H1 (cell line): ENCODE measurements around the gene FBXO11. TPM values are rescaled to one million over a fixed set of nuclear protein-coding genes. Genes with fewer than 3 reads are reported as not detected.

Experiments used
- ATF3 ChIP-seq: IDR thresholded peaks from 2 replicates; pipeline ENCODE4 v1.6.1; 2011; ENCODE audit warnings: low read depth, mild to moderate bottlenecking, low read length; ENCODE audit not compliant: insufficient read depth
- BRCA1 ChIP-seq: IDR thresholded peaks from 2 replicates; pipeline ENCODE4 v1.6.1; 2012; ENCODE audit warnings: low read depth, low read length, improper control_type of control experiment
- CHD7 ChIP-seq: fragments of 300-600 bp; sonication (generic); IDR thresholded peaks from 2 replicates; pipeline ENCODE4 v1.7.1; 2012; ENCODE audit warnings: low read length, moderate library complexity, mild to moderate bottlenecking, inconsistent platforms; ENCODE audit not compliant: insufficient replicate concordance
- EGR1 ChIP-seq: IDR thresholded peaks from 2 replicates; pipeline ENCODE4 v1.6.1; 2011; ENCODE audit warnings: low read depth, low read length, borderline replicate concordance
- EP300 ChIP-seq, 2 experiments: IDR thresholded peaks; 1 replicate in 1 of 2; 2 replicates in 1 of 2; pipeline ENCODE4 v1.6.1; 2011 to 2012; ENCODE audit warnings: low read depth in 2 of 2, low read length in 2 of 2, mild to moderate bottlenecking in 2 of 2, borderline replicate concordance in 1 of 2, inconsistent platforms in 1 of 2, moderate library complexity in 1 of 2
- RXRA ChIP-seq: IDR thresholded peaks from 2 replicates; pipeline ENCODE4 v1.6.1; 2011; ENCODE audit warnings: low read depth, mild to moderate bottlenecking, low read length, moderate library complexity; ENCODE audit not compliant: insufficient read depth
- SAP30 ChIP-seq: fragments of 300-600 bp; sonication (generic); IDR thresholded peaks from 2 replicates; pipeline ENCODE4 v1.7.1; 2012; ENCODE audit warnings: low read length, moderate library complexity, mild to moderate bottlenecking, inconsistent platforms; ENCODE audit not compliant: insufficient read depth, insufficient replicate concordance
- SP1 ChIP-seq: IDR thresholded peaks from 2 replicates; pipeline ENCODE4 v1.6.1; 2011; ENCODE audit warnings: low read depth, low read length
- SP4 ChIP-seq: IDR thresholded peaks from 2 replicates; pipeline ENCODE4 v1.6.1; 2012; ENCODE audit warnings: low read length, inconsistent platforms
- polyA plus RNA-seq, 7 experiments: library from polyadenylated mRNA; depleted of rRNA in 3 of 7; stranded (reverse) in 5 of 7; unstranded in 2 of 7; fragments of >200 nt in 5 of 7; fragments of 200-250 nt in 2 of 7; gene quantifications; 1 replicate in 5 of 7; 2 replicates in 1 of 7; 4 replicates in 1 of 7; pipeline versions ENCODE4 v1.2.1 to v1.2.3, GENCODE V29; 2011 to 2013; ENCODE audit warnings: missing spikeins in 2 of 7, mixed read lengths in 2 of 7
- total RNA-seq: library from RNA; stranded (reverse); fragmentation: NEBNext Ultra II Directional; extraction: Animal tissue kit (Norgen Biotek cat#: 25700); gene quantifications from 2 replicates; pipeline ENCODE4 v1.2.1, GENCODE V29; 2021

FBXO11 gene
- total and polyA plus RNA-seq, 2 of the 8 experiments (the other 6 are each of a cell fraction or from before 2014, with no cell fraction given): 21.7 to 57.3 TPM

- no peak for TF ChIP-seq CHD7
- TF ChIP-seq RXRA: no peak
- no peak for TF ChIP-seq SP1
- no peak for TF ChIP-seq EP300 (IDR thresholded peaks at IDR 0.05; ENCODE audit: borderline replicate concordance in 1 of 2, low read depth in 2 of 2, low read length in 2 of 2)
- no peak for TF ChIP-seq SP4
- no peak for TF ChIP-seq EGR1
- TF ChIP-seq ATF3: no peak
- TF ChIP-seq BRCA1: no peak
- TF ChIP-seq SAP30: no peak
These were observed 8.2 kb downstream of the FBXO11 start (continued) for GRCh38 chr2:47897883-47898731.
